Tibial nerve (tissue), 4 donors: ENCODE measurements around the gene CCDC170.

ENCODE experiments used
- EP300 ChIP-seq, 2 donors: sonication (generic); formaldehyde crosslinking; IDR thresholded peaks; one replicate each; pipeline ENCODE4 v1.6.1; 2017; ENCODE audit warnings: antibody characterized with exemption in 2 of 2, mild to moderate bottlenecking in 1 of 2
- TF ChIP-seq, protein P1 (sequence below), 5 experiments: fragments of 200-600 bp in 3 of 5; fragments of 450-650 bp in 2 of 5; sonication (generic) in 3 of 5; IDR thresholded peaks; one replicate each; pipeline ENCODE4 v1.5.1; 2016 to 2019; ENCODE audit warnings: antibody characterized with exemption in 5 of 5, mild to moderate bottlenecking in 3 of 5, moderate library complexity in 2 of 5

DNA sequence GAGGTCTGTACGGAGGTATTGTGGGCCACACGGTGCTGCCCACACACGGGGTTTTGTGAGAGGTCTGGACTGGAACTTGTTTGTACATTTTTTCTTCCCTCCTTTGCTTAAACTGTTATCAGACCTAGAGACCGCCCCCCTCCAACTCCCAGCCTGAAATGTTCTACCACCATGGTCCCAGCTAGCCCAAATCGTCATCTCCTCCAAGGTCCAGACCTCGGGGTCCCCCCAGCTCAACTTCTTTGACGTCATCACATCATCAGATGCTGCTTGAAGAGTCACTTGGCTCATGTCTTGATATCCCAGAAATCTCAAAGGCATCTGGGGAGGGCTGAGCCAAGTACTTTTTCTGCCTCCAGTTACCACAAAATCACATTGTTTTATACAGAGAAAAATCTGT is 2.8 kb upstream of the CCDC170 start:
- TF ChIP-seq, protein P1, sequence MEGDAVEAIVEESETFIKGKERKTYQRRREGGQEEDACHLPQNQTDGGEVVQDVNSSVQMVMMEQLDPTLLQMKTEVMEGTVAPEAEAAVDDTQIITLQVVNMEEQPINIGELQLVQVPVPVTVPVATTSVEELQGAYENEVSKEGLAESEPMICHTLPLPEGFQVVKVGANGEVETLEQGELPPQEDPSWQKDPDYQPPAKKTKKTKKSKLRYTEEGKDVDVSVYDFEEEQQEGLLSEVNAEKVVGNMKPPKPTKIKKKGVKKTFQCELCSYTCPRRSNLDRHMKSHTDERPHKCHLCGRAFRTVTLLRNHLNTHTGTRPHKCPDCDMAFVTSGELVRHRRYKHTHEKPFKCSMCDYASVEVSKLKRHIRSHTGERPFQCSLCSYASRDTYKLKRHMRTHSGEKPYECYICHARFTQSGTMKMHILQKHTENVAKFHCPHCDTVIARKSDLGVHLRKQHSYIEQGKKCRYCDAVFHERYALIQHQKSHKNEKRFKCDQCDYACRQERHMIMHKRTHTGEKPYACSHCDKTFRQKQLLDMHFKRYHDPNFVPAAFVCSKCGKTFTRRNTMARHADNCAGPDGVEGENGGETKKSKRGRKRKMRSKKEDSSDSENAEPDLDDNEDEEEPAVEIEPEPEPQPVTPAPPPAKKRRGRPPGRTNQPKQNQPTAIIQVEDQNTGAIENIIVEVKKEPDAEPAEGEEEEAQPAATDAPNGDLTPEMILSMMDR (IDR thresholded peaks at IDR 0.05), result no peak
- TF ChIP-seq EP300 (IDR thresholded peaks at IDR 0.05), result no peak
